ENCODE results near the gene VCL.

GRCh38 chr10:74018241-74018640 lies 20.3 kb downstream of the VCL start:
- no peak for TF ChIP-seq EP300 (conservative IDR thresholded peaks at IDR 0.05; ENCODE audit: poor library complexity, severe bottlenecking)
- no peak for TF ChIP-seq POLR2AphosphoS5 (IDR thresholded peaks at IDR 0.05)
